ENCODE data around the gene S100A16. TPM values are rescaled to one million over a fixed set of nuclear protein-coding genes. Genes with fewer than 3 reads are reported as not detected.

The S100A16 gene
- 0.65 and 1.3 TPM in 2 replicates for total RNA-seq (2011; cell fraction: chromatin; rRNA removed; ENCODE audit: low replicate concordance)
- total RNA-seq (2011; cell fraction: nucleolus; rRNA removed), result 0.92 and 1.3 TPM in 2 replicates
- total RNA-seq (2011; cell fraction: nucleoplasm; rRNA removed), result 0.59 and 0.69 TPM in 2 replicates
- total RNA-seq (2014; rRNA removed), result 1.6 and 2.8 TPM in 2 replicates
- total RNA-seq (2014; rRNA removed; fragmentation: Illumina TruSeq; extraction: Trizol), result 1.4 and 2.4 TPM in 2 replicates
- total RNA-seq (2015; rRNA removed; fragmentation: Illumina TruSeq; extraction: Trizol), result 1.8 and 2.2 TPM in 2 replicates
- total RNA-seq (2021), result 3.2 and 4.3 TPM in 2 replicates
- 2.1 and 6.1 TPM in 2 replicates for polyA plus RNA-seq (2011; rRNA removed)
- polyA plus RNA-seq (2011; cell fraction: cytosol; rRNA removed), result 2.9 and 14.8 TPM in 2 replicates
- 0.81 and 4.1 TPM in 2 replicates for polyA plus RNA-seq (2011; cell fraction: nucleus; rRNA removed)
- 4.6 and 5.8 TPM in 2 replicates for polyA plus RNA-seq (2012)
- 4.8 and 6.1 TPM in 2 replicates for polyA plus RNA-seq (2014; fragmentation: Illumina TruSeq; extraction: Trizol)
- polyA plus RNA-seq (2014; fragmentation: Nextera tagmentation; extraction: Ambion mirVana), result 1 to 10 TPM; 2.0 to 5.0 TPM
- polyA plus RNA-seq (2014; rRNA removed), result 6.9 and 9.0 TPM in 2 replicates
- polyA minus RNA-seq (2011; rRNA and poly(A)+ RNA removed), result 0.63 and 1.3 TPM in 2 replicates
- 5.4 and 6.1 TPM in 2 replicates for polyA minus RNA-seq (2011; cell fraction: cytosol; rRNA and poly(A)+ RNA removed)
- polyA minus RNA-seq (2011; cell fraction: nucleus; rRNA and poly(A)+ RNA removed), result 0.33 and 1.9 TPM in 2 replicates
- Bru-seq, nascent RNA, result percentile 35 among the genes with signal in this experiment
- percentile 20 among the genes with signal in this experiment for BruChase-seq, experiment 1, labeled RNA remaining after a 2-hour chase
- BruChase-seq, experiment 2, labeled RNA remaining after a 6-hour chase, result percentile 40 among the genes with signal in this experiment
- long read RNA-seq, experiment 1, partial matches to known transcripts, result 0 of 3 reads
- long read RNA-seq, experiment 1, other reads (novel, unspliced or antisense), result 1 of 3 reads
- long read RNA-seq, experiment 2, partial matches to known transcripts, result 0 of 5 reads
- long read RNA-seq, experiment 2, other reads (novel, unspliced or antisense), result 1 of 5 reads
- long read RNA-seq, experiment 3, partial matches to known transcripts, result 0 of 2 reads
- long read RNA-seq, experiment 3, other reads (novel, unspliced or antisense), result 0 of 2 reads

- no peak within 1 kb of the TSS for H3K4me3 ChIP-seq
- H3K9ac ChIP-seq (ENCODE audit: insufficient read depth in 1 of 2, low read depth in 2 of 2, low read length in 2 of 2), result peak within 1 kb of the TSS in 1 of 2 experiments; percentile 59; a peak in 2 of 4 replicates
- CTCF ChIA-PET (ENCODE audit: low intra/inter-chr PET ratio), result no interaction called here
- H3K36me3 ChIP-seq (ENCODE audit: control insufficient read depth, insufficient read depth, low read length), result no peaks in the 10 kb centered on the region
- 24% methylated on average over 6 of the region's 9 CpGs for WGBS (ENCODE audit: insufficient coverage, low coverage, missing lambda C conversion rate)
- in situ Hi-C loops (cut with MboI) (no loop called here), intact Hi-C loops (cut with micrococcal nuclease) (no loop called here)
- DNase-seq (ENCODE audit: extremely low read depth in 1 of 4, low spot score in 3 of 4) (peak in 2 of 4 experiments; percentile 48 to 49), FAIRE-seq (no peak), ATAC-seq (peak; percentile 8; the same call in 2 of the 3 replicates)
- no peaks in the 10 kb centered on the region for H4K20me1 ChIP-seq (replicated peaks; ENCODE audit: control insufficient read depth, insufficient read depth, low read length)
- H3K9me3 ChIP-seq (replicated peaks; ENCODE audit: control insufficient read depth, insufficient read depth, low read depth, low read length), result no peaks in the 10 kb centered on the region
- no peaks in the 10 kb centered on the region for H3K79me2 ChIP-seq (ENCODE audit: control insufficient read depth, insufficient read depth, low read length)
- H3K27me3 ChIP-seq (ENCODE audit: control insufficient read depth in 2 of 2, insufficient read depth in 2 of 2, low read length in 2 of 2), result no peaks in the 10 kb centered on the region
- H3K9me1 ChIP-seq (ENCODE audit: control insufficient read depth, insufficient read depth, low read length), result peaks cover 6% of the 10 kb centered on the region
- no peak within 1 kb of the TSS for H3K4me2 ChIP-seq (ENCODE audit: insufficient read depth, low read length)
- POLR2A ChIA-PET, result interaction anchor here (0.6 to 2.0 kb wide), 6 partner anchors 14 to 749 kb away, joined by 3 to 17 read pairs (median 3); partner anchors contain the start of genes CHTOP and S100A13
- H2AFZ ChIP-seq (ENCODE audit: low read depth, low read length), result no peak within 1 kb of the TSS
- H3K4me1 ChIP-seq (replicated peaks in 1 of 2; ENCODE audit: control insufficient read depth in 2 of 2, insufficient read depth in 2 of 2, low read length in 2 of 2), result peaks cover 39 to 62% of the 10 kb centered on the region in 2 experiments
- no peak for TF ChIP-seq SRSF9 (IDR thresholded peaks at IDR 0.05; ENCODE audit: borderline replicate concordance, low read depth, low read length)
- no peak for TF ChIP-seq ZC3H8 (IDR thresholded peaks at IDR 0.05)
- no peak for TF ChIP-seq POLR2AphosphoS2 (IDR thresholded peaks at IDR 0.05; ENCODE audit: low read length)
- no peak for TF ChIP-seq CBX1 (IDR thresholded peaks at IDR 0.05; ENCODE audit: low read depth)
- TF ChIP-seq, protein P1, sequence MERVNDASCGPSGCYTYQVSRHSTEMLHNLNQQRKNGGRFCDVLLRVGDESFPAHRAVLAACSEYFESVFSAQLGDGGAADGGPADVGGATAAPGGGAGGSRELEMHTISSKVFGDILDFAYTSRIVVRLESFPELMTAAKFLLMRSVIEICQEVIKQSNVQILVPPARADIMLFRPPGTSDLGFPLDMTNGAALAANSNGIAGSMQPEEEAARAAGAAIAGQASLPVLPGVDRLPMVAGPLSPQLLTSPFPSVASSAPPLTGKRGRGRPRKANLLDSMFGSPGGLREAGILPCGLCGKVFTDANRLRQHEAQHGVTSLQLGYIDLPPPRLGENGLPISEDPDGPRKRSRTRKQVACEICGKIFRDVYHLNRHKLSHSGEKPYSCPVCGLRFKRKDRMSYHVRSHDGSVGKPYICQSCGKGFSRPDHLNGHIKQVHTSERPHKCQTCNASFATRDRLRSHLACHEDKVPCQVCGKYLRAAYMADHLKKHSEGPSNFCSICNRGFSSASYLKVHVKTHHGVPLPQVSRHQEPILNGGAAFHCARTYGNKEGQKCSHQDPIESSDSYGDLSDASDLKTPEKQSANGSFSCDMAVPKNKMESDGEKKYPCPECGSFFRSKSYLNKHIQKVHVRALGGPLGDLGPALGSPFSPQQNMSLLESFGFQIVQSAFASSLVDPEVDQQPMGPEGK (CRISPR knock-in tag; IDR thresholded peaks at IDR 0.05; ENCODE audit: borderline replicate concordance), result no peak
- TF ChIP-seq PHF8 (IDR thresholded peaks at IDR 0.05; ENCODE audit: borderline replicate concordance, low read length), result peak; percentile 23; the same call in 1 of the 2 replicates
- TF ChIP-seq ZFP1 (CRISPR knock-in tag; IDR thresholded peaks at IDR 0.05), result no peak
- TF ChIP-seq, protein P2, sequence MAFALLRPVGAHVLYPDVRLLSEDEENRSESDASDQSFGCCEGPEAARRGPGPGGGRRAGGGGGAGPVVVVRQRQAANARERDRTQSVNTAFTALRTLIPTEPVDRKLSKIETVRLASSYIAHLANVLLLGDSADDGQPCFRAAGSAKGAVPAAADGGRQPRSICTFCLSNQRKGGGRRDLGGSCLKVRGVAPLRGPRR (CRISPR knock-in tag; IDR thresholded peaks at IDR 0.05), result no peak
- TF ChIP-seq CCNT2 (IDR thresholded peaks at IDR 0.05; ENCODE audit: borderline replicate concordance, extremely low read depth, insufficient read length, low read depth, low read length), result no peak
- 0 out of 2 replicates have a peak, but pooled peaks have one; percentile 55 for TF ChIP-seq ZFP91 (CRISPR knock-in tag; IDR thresholded peaks at IDR 0.05)
- no peak for TF ChIP-seq FOXA1 (IDR thresholded peaks at IDR 0.05; ENCODE audit: borderline replicate concordance)
- TF ChIP-seq MTA2 (IDR thresholded peaks at IDR 0.05; ENCODE audit: low read depth), result no peak
- no TSS peak for BruUV-seq (replicated peaks)
- no peak within 1 kb of the TSS for H3K27ac ChIP-seq (ENCODE audit: extremely low read depth, low read depth, low read length)
Observed at GRCh38 chr1:153612755-153613331, at the start of gene S100A16. Gene S100A16, minus strand, starts transcription at chr1:153613137. Its CDS starts 4,986 bp downstream, at chr1:153608151.

Data from K562 (cell line).